ENCODE measurements around the gene ZBTB2. TPM values are rescaled to one million over a fixed set of nuclear protein-coding genes. Genes with fewer than 3 reads are reported as not detected.

ZBTB2 gene
- total RNA-seq, 3 donors from 2014 or later: 8.1 to 13.3 (median 11.0) TPM

DNA sequence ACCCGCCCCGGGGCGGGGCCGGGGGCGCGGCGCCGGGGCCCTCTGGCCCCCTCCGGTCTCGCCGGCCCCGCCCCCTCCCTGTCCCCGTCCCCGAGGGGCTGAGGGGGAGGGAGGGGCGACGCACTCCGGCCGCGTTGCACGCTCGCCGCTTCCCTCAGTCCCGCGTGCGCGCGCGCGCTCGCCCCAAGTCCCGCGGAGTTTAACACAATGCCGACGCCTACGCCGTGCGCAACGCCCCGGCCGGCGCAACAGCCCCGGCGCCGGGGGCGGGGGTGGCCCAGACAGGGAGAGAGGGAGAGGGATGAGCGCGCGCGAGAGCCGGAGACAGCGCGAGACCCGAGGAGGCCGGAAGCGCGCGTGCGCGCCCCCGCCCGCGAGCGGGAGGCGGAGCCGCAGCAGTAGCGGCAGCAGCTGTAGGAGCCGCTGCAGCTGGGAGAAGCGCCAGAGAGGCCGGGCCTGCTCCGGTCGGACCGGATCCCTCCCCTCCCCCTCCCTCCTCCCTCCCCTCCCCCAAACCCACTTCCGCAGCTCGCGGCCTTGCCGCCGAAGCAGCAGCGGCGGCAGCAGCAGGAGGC lies 996 bp downstream of the ZBTB2 start:
- no peaks in the 10 kb centered on the region for H3K36me3 ChIP-seq (ENCODE audit: low read depth)
- peak; percentile 97 to 99 (median 99) for DNase-seq
- intact Hi-C loops (cut with DNase I, micrococcal nuclease): no loop called here
- peak; percentile 85 for ATAC-seq
- no peaks in the 10 kb centered on the region for H3K9me3 ChIP-seq
- peak overlapping the region; percentile 100 for H3K4me3 ChIP-seq
- TF ChIP-seq, protein P1, sequence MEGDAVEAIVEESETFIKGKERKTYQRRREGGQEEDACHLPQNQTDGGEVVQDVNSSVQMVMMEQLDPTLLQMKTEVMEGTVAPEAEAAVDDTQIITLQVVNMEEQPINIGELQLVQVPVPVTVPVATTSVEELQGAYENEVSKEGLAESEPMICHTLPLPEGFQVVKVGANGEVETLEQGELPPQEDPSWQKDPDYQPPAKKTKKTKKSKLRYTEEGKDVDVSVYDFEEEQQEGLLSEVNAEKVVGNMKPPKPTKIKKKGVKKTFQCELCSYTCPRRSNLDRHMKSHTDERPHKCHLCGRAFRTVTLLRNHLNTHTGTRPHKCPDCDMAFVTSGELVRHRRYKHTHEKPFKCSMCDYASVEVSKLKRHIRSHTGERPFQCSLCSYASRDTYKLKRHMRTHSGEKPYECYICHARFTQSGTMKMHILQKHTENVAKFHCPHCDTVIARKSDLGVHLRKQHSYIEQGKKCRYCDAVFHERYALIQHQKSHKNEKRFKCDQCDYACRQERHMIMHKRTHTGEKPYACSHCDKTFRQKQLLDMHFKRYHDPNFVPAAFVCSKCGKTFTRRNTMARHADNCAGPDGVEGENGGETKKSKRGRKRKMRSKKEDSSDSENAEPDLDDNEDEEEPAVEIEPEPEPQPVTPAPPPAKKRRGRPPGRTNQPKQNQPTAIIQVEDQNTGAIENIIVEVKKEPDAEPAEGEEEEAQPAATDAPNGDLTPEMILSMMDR (IDR thresholded peaks at IDR 0.05): no peak
- peaks cover 28% of the 10 kb centered on the region for H3K4me1 ChIP-seq (ENCODE audit: low read depth)

DNA sequence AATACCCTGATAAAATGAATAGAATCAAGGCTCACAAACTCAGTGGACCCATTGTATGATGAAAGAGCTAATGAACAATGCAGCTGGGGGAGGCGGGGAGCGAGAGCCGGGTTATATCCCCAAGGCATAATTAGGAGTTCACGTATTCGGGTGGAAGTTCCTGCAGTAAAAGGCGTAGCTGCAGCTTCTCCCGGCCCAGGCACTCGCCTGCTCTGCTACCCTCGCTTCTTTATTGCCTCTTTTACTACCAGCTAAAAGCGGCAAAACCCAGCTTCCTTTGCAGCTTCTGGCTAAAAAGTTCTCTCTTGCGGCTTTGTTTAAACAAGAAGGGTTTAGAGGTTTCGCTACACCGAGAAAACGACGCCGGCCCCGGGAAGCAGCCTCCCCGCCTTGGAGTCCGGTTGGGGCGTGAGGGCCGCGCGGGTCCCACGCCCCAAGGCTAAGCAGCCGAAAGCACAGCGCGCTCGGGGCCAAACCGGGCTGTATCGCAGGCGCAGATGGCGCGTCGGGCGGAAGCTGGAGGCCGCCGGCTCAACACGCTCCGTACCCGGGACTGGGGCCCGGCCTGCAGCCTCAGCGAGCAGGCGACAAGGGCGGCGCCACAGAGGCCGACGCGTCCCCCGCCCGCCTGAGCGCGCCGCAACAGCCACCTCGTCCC lies 1.6 kb downstream of the ZBTB2 start:
- Histone ChIP-seq H3K4me3 (peak overlapping the region; percentile 100), H3K36me3 (ENCODE audit: low read depth) (no peaks in the 10 kb centered on the region), H3K9me3 (no peaks in the 10 kb centered on the region), H3K4me1 (ENCODE audit: low read depth) (peaks cover 26% of the 10 kb centered on the region)
- intact Hi-C loops (cut with DNase I, micrococcal nuclease): no loop called here
- DNase-seq (peak; percentile 71 to 76 (median 76)), ATAC-seq (peak; percentile 36)
- TF ChIP-seq, protein P1 (IDR thresholded peaks at IDR 0.05): no peak

DNA sequence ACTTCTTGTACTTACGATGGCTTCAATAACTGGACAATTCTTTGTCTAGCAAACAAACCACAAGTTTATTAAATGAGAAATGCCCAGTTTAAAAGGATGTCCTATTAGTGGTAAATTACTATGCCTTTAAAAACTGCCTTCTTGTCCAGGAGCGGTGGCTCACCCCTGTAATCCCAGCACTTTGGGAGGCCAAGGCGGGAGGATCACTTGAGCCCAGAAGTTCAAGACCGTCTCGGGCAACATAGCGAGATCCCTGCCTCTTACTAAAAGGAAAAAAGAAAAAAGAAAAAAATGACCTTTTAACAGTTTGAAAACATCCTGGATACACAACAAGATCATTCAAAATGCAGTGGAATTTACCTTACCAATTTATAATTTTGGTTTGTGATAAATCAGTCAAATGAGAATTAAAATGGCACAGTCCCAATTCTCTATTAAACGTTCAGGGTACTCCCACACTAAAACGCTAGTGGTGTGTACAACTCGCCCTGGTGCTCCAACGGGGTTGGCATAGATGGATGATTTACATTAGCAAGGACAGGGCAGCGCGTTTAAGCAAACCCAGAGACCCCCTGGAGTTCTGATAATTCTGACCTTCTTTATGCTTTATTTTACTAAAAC lies 2.3 kb downstream of the ZBTB2 start:
- Histone ChIP-seq H3K9me3 (no peaks in the 10 kb centered on the region), H3K4me1 (ENCODE audit: low read depth) (peaks cover 24% of the 10 kb centered on the region), H3K36me3 (ENCODE audit: low read depth) (no peaks in the 10 kb centered on the region), H3K4me3 (peak overlapping the region; percentile 100)
- intact Hi-C loops (cut with DNase I, micrococcal nuclease): no loop called here
- DNase-seq: no peak
- no peak for ATAC-seq
- TF ChIP-seq, protein P1 (IDR thresholded peaks at IDR 0.05): no peak

DNA sequence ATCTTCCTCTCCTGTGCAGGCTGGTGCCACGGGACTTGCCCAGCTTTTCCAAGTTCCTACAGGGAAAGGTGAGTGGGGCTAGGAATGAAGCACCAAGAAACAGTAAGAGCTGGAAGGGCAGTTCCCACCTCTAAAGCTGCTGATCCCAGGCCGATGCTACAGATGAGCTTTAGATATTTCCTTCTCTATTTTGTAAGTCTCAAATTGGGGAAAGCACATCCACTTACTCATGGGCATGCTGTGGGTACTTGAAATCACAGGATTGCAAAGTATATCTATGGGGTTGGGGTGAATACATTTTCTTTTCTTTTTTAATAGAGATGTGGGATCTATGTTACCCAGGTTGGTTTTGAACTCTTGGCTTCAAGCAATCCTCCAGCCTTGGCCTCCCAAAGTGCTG lies 3.1 kb downstream of the ZBTB2 start:
- H3K36me3 ChIP-seq (ENCODE audit: low read depth): no peaks in the 10 kb centered on the region
- no peaks in the 10 kb centered on the region for H3K9me3 ChIP-seq
- no peak overlapping the region for H3K4me3 ChIP-seq
- intact Hi-C loops (cut with DNase I, micrococcal nuclease): no loop called here
- H3K4me1 ChIP-seq (ENCODE audit: low read depth): peaks cover 19% of the 10 kb centered on the region
- TF ChIP-seq, protein P1 (IDR thresholded peaks at IDR 0.05): no peak
- DNase-seq (no peak), ATAC-seq (no peak)

DNA sequence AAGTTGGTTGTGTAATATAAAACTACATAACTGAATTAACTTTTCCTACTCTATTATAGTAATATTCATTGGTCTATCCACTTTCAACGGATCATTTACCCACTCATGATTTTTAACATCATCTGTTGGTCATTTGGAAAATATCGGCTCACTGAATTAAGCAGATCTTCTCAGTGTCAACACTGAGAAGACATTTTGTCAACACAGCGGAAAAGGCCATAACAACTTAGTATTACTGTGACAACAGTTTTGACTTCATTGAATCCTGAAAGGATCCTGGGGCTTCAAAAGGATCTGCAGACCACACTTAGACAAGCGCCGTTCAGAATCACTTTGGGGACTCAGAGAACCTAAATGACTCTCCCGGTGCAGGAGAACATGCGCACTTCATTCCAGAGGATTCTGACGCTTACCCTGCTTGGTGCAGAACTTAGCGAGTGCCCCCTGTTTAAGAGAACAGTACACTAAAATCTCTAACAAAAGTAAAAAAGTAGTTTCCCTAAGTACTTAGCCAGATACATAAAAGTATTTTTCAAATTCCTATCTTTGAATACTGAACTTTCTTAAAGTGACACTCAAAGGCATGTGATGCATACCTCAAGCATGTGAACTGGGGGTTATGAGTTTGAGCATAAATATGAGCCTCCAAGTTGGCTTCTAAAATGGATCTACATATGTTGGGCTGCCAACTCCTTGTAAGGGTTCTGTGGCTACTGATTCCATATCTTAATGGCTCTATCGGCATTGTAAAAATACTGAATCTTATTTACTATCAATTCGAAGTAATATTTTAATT lies 4.0 kb downstream of the ZBTB2 start:
- TF ChIP-seq, protein P1 (IDR thresholded peaks at IDR 0.05): no peak
- no peak for DNase-seq
- no peak overlapping the region for H3K4me3 ChIP-seq
- no peaks in the 10 kb centered on the region for H3K9me3 ChIP-seq
- peaks cover 10% of the 10 kb centered on the region for H3K4me1 ChIP-seq (ENCODE audit: low read depth)
- no peaks in the 10 kb centered on the region for H3K36me3 ChIP-seq (ENCODE audit: low read depth)
- ATAC-seq: no peak
- intact Hi-C loops (cut with DNase I, micrococcal nuclease): no loop called here
